Astrocyte of the cerebellum (primary cell): ENCODE measurements around the gene FER.

Source experiments
- DNase-seq: peaks from one replicate; pipeline ENCODE4 v3.0.0-alpha.2; 2011; ENCODE audit warnings: low read depth
- H3K4me3 ChIP-seq: 2 replicates; pipeline ENCODE4 v1.5.1; 2011; ENCODE audit warnings: mild to moderate bottlenecking, low read depth, low read length, moderate library complexity
- in situ Hi-C: cut with HindIII; loops from 2 replicates; pipeline ENCODE4 v1.10.0; 2017; ENCODE audit warnings: low sequenced_read_pairs
- TF ChIP-seq, protein P1 (sequence below): IDR thresholded peaks from 2 replicates; pipeline ENCODE4 v1.5.1; 2012; ENCODE audit warnings: low read length, low read depth, moderate library complexity, mild to moderate bottlenecking; ENCODE audit errors: missing control alignments

FER gene

DNA sequence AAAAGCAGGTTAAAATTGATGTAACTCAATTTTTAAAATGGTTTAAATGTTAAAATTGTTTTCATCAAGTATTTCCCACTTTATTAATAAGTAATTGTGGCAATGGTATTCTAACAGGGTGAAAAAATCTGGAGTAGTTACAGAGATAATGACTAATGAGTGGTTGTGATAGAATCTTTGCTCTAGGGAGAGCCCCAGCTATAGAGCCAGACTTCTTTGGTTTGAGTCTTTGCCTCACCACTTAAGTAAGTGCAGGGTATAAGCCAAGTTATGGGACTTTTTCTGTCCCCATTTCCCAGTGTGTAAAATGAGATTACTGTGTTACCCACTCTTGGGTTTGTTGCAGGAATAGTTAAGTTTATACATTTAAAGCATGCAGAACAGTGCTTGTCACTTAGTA is 158.1 kb downstream of the FER start:
- no peak overlapping the region for H3K4me3 ChIP-seq
- no peak for DNase-seq
- in situ Hi-C loops: no loop called here
- TF ChIP-seq, protein P1, sequence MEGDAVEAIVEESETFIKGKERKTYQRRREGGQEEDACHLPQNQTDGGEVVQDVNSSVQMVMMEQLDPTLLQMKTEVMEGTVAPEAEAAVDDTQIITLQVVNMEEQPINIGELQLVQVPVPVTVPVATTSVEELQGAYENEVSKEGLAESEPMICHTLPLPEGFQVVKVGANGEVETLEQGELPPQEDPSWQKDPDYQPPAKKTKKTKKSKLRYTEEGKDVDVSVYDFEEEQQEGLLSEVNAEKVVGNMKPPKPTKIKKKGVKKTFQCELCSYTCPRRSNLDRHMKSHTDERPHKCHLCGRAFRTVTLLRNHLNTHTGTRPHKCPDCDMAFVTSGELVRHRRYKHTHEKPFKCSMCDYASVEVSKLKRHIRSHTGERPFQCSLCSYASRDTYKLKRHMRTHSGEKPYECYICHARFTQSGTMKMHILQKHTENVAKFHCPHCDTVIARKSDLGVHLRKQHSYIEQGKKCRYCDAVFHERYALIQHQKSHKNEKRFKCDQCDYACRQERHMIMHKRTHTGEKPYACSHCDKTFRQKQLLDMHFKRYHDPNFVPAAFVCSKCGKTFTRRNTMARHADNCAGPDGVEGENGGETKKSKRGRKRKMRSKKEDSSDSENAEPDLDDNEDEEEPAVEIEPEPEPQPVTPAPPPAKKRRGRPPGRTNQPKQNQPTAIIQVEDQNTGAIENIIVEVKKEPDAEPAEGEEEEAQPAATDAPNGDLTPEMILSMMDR: no peak

DNA sequence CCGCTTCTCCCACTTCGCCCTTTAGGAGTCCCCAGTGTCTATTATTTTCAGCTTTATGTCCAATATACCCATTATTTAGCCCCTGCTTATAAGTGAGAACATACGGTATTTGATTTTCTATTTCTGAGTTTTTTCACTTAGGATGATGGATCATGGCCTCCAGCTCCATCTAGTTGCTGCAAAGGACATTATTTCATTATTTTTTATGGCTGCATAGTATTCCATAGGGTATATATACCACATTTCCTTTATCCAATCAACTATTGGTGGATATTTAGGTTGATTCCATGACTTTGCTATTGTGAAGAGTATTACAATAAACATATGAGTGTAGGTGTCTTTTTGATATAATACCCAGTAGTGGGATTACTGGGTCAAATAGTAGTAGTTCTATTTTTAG is 162.9 kb downstream of the FER start:
- no peak for DNase-seq
- in situ Hi-C loops: no loop called here
- no peak overlapping the region for H3K4me3 ChIP-seq
- TF ChIP-seq, protein P1: no peak

DNA sequence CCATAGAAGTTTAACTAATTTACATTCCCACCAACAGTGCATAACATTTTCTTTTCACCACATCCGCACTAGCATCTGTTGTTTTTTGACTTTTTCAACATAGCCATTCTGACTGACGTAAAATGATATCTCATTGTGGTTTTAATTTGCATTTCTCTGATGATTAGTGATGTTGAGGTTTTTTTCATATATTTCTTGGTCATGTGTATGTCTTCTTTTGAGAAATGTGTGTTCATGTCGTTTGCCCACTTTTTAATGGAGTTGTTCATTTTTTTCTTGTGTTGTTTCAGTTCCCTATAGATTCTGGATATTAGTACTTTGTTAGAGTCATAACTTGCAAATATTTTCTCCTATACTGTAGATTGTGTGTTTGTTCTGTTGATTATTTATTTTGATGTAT is 163.4 kb downstream of the FER start:
- in situ Hi-C loops: no loop called here
- TF ChIP-seq, protein P1: no peak
- H3K4me3 ChIP-seq: no peak overlapping the region
- DNase-seq: no peak

DNA sequence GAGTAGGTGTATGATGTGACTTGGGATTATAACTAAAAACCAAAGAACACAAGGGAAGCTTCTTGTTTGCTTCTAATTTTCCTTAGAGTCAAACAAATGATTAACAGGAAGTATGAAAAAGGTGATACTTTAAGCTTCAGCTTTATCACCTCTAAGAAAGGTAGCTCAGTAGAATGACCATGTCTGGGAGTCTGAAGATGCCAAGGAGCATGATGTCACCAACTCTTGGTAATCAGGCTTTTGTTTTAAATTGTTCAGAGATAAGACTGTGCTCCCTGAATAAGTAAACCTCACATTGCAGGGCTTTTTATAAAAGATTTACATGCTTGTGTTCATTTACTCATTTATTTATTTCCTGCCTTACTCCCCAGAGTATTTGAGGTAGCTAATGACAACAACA is 169.9 kb downstream of the FER start:
- DNase-seq: no peak
- TF ChIP-seq, protein P1: no peak
- H3K4me3 ChIP-seq: no peak overlapping the region
- in situ Hi-C loops: no loop called here

DNA sequence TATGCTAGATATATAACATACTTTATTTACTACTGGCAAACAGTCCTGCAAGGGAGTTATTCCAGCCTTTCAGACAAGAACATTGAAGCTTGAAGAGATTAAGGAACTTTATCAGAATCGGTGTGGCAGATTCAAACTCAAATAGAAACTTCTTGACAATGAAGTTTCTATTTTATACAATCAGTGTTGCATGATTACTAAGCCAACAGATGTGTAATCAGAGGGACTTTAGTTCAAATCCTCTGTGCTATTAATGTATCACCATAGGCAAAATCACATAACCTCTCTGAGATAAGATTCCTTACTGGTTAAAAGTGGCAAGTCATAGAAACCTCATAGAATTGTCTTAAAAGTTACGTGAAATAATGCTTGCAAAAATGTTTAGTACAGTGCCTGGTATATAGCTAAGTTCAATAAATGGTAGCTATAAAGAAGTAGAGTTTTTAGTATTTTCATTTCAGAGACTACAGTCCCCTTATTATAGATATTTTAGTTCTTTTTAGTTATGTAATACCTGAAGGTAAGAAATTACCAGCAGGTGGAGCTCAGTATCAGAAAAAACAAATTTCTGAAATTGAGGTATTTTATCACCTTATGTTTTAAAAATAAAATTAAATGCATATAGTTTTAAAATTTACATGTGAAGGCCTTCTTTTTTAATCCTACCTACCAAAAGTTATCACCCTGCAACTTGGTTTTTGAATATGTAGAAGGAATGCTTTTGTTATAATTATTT is 172.1 kb downstream of the FER start:
- H3K4me3 ChIP-seq: no peak overlapping the region
- in situ Hi-C loops: no loop called here
- DNase-seq: no peak
- TF ChIP-seq, protein P1: no peak

DNA sequence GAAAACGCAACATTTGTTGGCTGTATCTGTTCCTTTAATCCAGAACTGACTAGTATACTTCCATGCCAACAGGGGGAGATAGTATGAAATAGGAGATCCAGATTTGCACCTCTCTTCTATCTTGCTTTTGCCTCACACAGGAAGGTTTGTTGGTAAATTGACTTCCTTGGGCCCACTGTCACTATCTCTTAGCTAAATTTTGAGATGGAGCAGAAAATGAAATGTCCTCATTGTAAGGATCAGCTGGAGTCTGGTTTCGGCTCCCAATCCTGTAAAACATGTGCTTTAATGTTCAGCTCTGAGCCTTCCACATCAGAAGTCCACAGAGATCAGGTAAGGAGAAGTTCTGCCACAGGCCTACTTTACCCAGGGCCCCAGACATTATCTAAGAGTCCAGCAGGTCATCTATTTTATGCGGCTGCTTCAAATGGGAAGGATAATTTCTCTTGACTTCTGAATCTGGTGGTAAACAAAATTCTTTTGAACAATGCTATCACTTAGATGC is 176.8 kb downstream of the FER start:
- in situ Hi-C loops: no loop called here
- no peak overlapping the region for H3K4me3 ChIP-seq
- TF ChIP-seq, protein P1: no peak
- DNase-seq: no peak
